ENCODE data around the gene FAM89A.

DNA sequence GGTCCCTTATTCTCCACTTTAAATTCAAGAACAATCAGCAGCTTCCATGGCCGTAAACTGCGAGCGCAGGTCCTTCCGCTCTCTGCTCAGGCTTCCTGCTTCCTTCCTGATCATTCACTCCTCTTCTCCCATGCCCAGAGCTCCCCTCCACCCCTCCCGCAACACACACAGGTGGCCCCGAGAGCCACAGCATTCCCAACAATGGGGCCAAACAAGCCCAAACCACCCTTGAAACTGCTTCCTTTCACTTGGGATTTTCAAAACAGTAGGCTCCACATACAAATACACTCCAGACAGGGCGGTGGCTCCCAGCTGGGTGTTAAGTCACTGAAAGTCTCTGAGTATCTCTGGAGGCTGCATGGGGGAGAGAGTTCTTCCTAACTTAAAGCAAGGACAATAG lies 11.4 kb downstream of the FAM89A start:
- TF ChIP-seq, protein P1, sequence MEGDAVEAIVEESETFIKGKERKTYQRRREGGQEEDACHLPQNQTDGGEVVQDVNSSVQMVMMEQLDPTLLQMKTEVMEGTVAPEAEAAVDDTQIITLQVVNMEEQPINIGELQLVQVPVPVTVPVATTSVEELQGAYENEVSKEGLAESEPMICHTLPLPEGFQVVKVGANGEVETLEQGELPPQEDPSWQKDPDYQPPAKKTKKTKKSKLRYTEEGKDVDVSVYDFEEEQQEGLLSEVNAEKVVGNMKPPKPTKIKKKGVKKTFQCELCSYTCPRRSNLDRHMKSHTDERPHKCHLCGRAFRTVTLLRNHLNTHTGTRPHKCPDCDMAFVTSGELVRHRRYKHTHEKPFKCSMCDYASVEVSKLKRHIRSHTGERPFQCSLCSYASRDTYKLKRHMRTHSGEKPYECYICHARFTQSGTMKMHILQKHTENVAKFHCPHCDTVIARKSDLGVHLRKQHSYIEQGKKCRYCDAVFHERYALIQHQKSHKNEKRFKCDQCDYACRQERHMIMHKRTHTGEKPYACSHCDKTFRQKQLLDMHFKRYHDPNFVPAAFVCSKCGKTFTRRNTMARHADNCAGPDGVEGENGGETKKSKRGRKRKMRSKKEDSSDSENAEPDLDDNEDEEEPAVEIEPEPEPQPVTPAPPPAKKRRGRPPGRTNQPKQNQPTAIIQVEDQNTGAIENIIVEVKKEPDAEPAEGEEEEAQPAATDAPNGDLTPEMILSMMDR (IDR thresholded peaks at IDR 0.05; ENCODE audit: insufficient read depth, low read depth, low read length) = no peak
- TF ChIP-seq EZH2 (IDR thresholded peaks at IDR 0.05; ENCODE audit: insufficient read depth, low read length) = no peak

All from astrocyte (in vitro differentiated cells and primary cell).